Lung (tissue), 12 donors: ENCODE measurements around the gene DCP1B. TPM values are rescaled to one million over a fixed set of nuclear protein-coding genes. Genes with fewer than 3 reads are reported as not detected.

Experiments
- ATAC-seq: fragments of 200-7000 bp; cut with Tn5 transposase; one replicate; pipeline ENCODE4 v1.9.1; 2020; ENCODE audit warnings: moderate number of reproducible peaks; ENCODE audit not compliant: insufficient read depth, low FRiP score
- DNase-seq, 3 donors: peaks; one replicate each; pipeline ENCODE4 v3.0.0-alpha.2; 2013 to 2017
- H3K27ac ChIP-seq, 2 donors: one replicate each; pipeline ENCODE4 v1.5.1; 2013; ENCODE audit warnings: mild to moderate bottlenecking in 2 of 2, moderate library complexity in 2 of 2, control low read depth in 1 of 2, inconsistent platforms in 1 of 2, low read depth in 1 of 2, low read length in 1 of 2
- H3K27me3 ChIP-seq, 3 donors: one replicate each; pipeline ENCODE4 v1.5.1; 2013; ENCODE audit warnings: low read length in 2 of 3; ENCODE audit not compliant: control insufficient read depth in 3 of 3, insufficient read depth in 3 of 3
- H3K36me3 ChIP-seq, 4 donors: one replicate each; pipeline ENCODE4 v1.5.1; 2013; ENCODE audit warnings: low read length in 4 of 4, mild to moderate bottlenecking in 1 of 4, moderate library complexity in 1 of 4; ENCODE audit not compliant: control insufficient read depth in 4 of 4, insufficient read depth in 4 of 4
- H3K4me1 ChIP-seq, 5 donors: one replicate each; pipeline ENCODE4 v1.5.1; 2013; ENCODE audit warnings: low read length in 5 of 5, mild to moderate bottlenecking in 2 of 5, moderate library complexity in 1 of 5; ENCODE audit not compliant: control insufficient read depth in 5 of 5, insufficient read depth in 5 of 5
- H3K4me3 ChIP-seq: one replicate; pipeline ENCODE4 v1.5.1; 2013; ENCODE audit warnings: mild to moderate bottlenecking, control low read depth, moderate library complexity
- H3K9ac ChIP-seq, 2 donors: one replicate each; pipeline ENCODE4 v1.5.1; 2013; ENCODE audit warnings: low read length in 2 of 2, control low read depth in 1 of 2; ENCODE audit not compliant: insufficient read depth in 1 of 2
- H3K9me3 ChIP-seq, 4 donors: one replicate each; pipeline ENCODE4 v1.5.1; 2013; ENCODE audit warnings: low read length in 3 of 4, mild to moderate bottlenecking in 1 of 4, moderate library complexity in 1 of 4; ENCODE audit not compliant: control insufficient read depth in 4 of 4, insufficient read depth in 3 of 4
- WGBS, 2 donors: extraction: QIAGEN DNeasy Blood & Tissue Kit; methylation state at CpG; one replicate each; pipeline ENCODE4 v1.1.7; 2013; 5-methylcytosine and 5-hydroxymethylcytosine counted together
- polyA plus RNA-seq, 2 donors: library from polyadenylated mRNA; stranded (reverse); fragments of 200-250 nt; gene quantifications; one replicate each; pipeline ENCODE4 v1.2.1, GENCODE V29; 2013
- total RNA-seq, 2 donors: library from RNA; depleted of rRNA in 1 of 2; stranded (reverse); fragments of >200 nt in 1 of 2; gene quantifications; one replicate each; pipeline ENCODE4 v1.2.1, GENCODE V29; 2014 to 2021
- TF ChIP-seq, protein P1 (sequence below): IDR thresholded peaks from 2 replicates; pipeline ENCODE4 v1.5.1; 2012; ENCODE audit warnings: mild to moderate bottlenecking; ENCODE audit errors: control extremely low read depth, extremely low read depth
- donor health status: control.
- donor health status: control.
- donor health status: Bipolar disorder and iron deficiency.
- donor health status: healthy.
- donor health status: DM: yes; HTN: yes; CAD: no.

Gene DCP1B
- total and polyA plus RNA-seq, 4 donors: 4.2 to 13.2 (median 8.7) TPM

DNA sequence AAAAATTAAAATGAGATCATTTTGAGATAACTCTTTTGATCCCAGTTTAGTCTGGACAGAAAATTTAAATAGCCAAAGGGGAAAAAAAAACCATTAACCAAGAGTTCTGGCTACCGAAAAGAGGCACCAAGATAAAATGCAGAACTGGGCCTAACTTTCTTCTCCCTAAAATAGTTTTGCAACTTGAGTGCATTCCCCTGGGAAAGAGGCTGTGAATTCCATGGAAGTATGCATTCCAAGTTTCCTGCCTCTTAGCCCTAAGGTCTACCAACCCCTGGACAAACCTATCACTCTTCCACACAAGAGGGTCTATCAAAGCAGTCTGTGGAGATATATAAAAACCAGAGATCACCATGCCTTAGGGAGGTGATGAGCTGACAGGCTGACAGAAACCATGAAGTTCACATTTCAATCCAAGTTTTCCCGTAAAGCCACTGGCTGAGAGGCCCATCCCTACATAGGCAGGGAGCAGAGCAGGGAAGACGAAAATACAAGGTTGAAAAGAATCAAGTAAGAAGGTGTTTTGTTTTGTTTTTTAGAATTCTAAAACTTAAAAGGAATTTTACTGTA is 33.8 kb downstream of the DCP1B start:
- no peak overlapping the region for H3K4me3 ChIP-seq
- no peak overlapping the region for H3K9ac ChIP-seq
- peaks cover under 1 to 12% (median 8%) of the 10 kb centered on the region in 4 donors for H3K36me3 ChIP-seq
- 88 to 93% methylated on average over 3 of the region's 3 CpGs for WGBS, 2 donors
- DNase-seq (no peak), ATAC-seq (no peak)
- peak overlapping the region in 1 of 2 donors; percentile 75 for H3K27ac ChIP-seq
- peaks cover 0 to 18% (median 4%) of the 10 kb centered on the region in 5 donors for H3K4me1 ChIP-seq
- no peaks in the 10 kb centered on the region for H3K9me3 ChIP-seq
- no peaks in the 10 kb centered on the region for H3K27me3 ChIP-seq
- TF ChIP-seq, protein P1, sequence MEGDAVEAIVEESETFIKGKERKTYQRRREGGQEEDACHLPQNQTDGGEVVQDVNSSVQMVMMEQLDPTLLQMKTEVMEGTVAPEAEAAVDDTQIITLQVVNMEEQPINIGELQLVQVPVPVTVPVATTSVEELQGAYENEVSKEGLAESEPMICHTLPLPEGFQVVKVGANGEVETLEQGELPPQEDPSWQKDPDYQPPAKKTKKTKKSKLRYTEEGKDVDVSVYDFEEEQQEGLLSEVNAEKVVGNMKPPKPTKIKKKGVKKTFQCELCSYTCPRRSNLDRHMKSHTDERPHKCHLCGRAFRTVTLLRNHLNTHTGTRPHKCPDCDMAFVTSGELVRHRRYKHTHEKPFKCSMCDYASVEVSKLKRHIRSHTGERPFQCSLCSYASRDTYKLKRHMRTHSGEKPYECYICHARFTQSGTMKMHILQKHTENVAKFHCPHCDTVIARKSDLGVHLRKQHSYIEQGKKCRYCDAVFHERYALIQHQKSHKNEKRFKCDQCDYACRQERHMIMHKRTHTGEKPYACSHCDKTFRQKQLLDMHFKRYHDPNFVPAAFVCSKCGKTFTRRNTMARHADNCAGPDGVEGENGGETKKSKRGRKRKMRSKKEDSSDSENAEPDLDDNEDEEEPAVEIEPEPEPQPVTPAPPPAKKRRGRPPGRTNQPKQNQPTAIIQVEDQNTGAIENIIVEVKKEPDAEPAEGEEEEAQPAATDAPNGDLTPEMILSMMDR: no peak

GRCh38 chr12:1966561-1967226 is 37.6 kb downstream of the DCP1B start:
- Histone ChIP-seq H3K36me3 (peaks cover 7 to 28% (median 13%) of the 10 kb centered on the region in 4 donors), H3K4me1 (peaks cover 0 to 8% (median 0%) of the 10 kb centered on the region in 5 donors), H3K27me3 (no peaks in the 10 kb centered on the region), H3K4me3 (no peak overlapping the region), H3K9ac (no peak overlapping the region), H3K27ac (peak overlapping the region in 1 of 2 donors; percentile 34), H3K9me3 (peaks cover 0 to 2% (median 0%) of the 10 kb centered on the region in 4 donors)
- DNase-seq (no peak), ATAC-seq (no peak)
- 80 to 88% methylated on average over 4 of the region's 4 CpGs for WGBS, 2 donors
- TF ChIP-seq, protein P1: no peak

DNA sequence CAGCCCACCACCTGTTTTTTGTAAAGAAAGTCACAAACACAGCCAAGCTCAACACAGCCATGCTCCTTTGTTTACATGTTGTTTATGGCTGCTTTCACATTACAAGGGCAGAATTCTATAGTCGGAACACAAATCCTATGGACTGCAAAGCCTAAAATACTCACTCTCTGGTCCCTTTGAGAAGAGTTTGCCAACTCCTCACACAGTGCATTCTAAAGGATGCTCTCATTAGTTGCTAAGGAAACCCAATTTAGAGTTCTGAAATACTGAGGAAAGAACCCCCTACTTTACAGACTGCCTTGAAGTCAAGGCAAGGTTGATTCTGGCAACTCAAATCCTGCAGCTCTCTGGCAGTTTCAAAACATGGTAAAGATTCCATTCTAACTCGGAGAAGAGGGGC is 38.3 kb downstream of the DCP1B start:
- H3K36me3 ChIP-seq: peaks cover 7 to 33% (median 14%) of the 10 kb centered on the region in 4 donors
- peaks cover 0 to 2% (median 0%) of the 10 kb centered on the region in 4 donors for H3K9me3 ChIP-seq
- no peak overlapping the region for H3K9ac ChIP-seq
- DNase-seq: no peak
- TF ChIP-seq, protein P1: no peak
- WGBS, 2 donors: 91 to 96% methylated on average over 2 of the region's 2 CpGs
- no peak overlapping the region for H3K27ac ChIP-seq
- ATAC-seq: no peak
- peaks cover 0 to 8% (median 0%) of the 10 kb centered on the region in 5 donors for H3K4me1 ChIP-seq
- H3K27me3 ChIP-seq: no peaks in the 10 kb centered on the region
- no peak overlapping the region for H3K4me3 ChIP-seq
